Cortex of kidney (tissue), 1 donor: ENCODE data around the gene EXD2.
"Not testable (repeated sequence)": the region's sequence is repeated elsewhere in the genome, so short reads cannot be mapped to it uniquely, and the experiment has no call there.

Source experiments
- DNase-seq: peaks from one replicate; lab custom pipeline; 2025; lab: John Stamatoyannopoulos, UW

Gene EXD2

GRCh38 chr14:69191340-69192111 is at the start of gene EXD2:
Gene EXD2, plus strand, starts transcription at chr14:69191498. Its CDS starts 17,973 bp downstream, at chr14:69209471.
- peak; percentile 13 for DNase-seq

- DNase-seq, result no peak
Measured at GRCh38 chr14:69141550-69141949, 49.7 kb upstream of the EXD2 start.

- no peak for DNase-seq
Measured at GRCh38 chr14:69142101-69142500, 49.2 kb upstream of the EXD2 start.

- DNase-seq, result no peak
Measured at GRCh38 chr14:69149461-69150244, 41.6 kb upstream of the EXD2 start.

GRCh38 chr14:69151458-69152180 is 39.7 kb upstream of the EXD2 start:
- no peak for DNase-seq

- DNase-seq, result no peak
Measured at GRCh38 chr14:69152181-69152901, 39.0 kb upstream of the EXD2 start.

GRCh38 chr14:69152902-69153151 is 38.5 kb upstream of the EXD2 start, which contains the start of gene DCAF5:
Gene DCAF5, minus strand, starts transcription at chr14:69153119. Its CDS starts 141 bp downstream, at chr14:69152978.
- DNase-seq, result no peak

GRCh38 chr14:69153152-69153872 is 38.0 kb upstream of the EXD2 start:
- peak; percentile 79 for DNase-seq

GRCh38 chr14:69153873-69154270 is 37.4 kb upstream of the EXD2 start:
- no peak for DNase-seq

GRCh38 chr14:69154779-69155178 is 36.5 kb upstream of the EXD2 start:
- DNase-seq, result no peak

GRCh38 chr14:69156224-69156623 is 35.1 kb upstream of the EXD2 start:
- no peak for DNase-seq

GRCh38 chr14:69161590-69161989 is 29.7 kb upstream of the EXD2 start:
- DNase-seq, result no peak

- DNase-seq, result not testable (repeated sequence)
Measured at GRCh38 chr14:69165787-69166186, 25.5 kb upstream of the EXD2 start.

GRCh38 chr14:69170839-69171238 is 20.5 kb upstream of the EXD2 start:
- DNase-seq, result no peak

GRCh38 chr14:69171569-69171968 is 19.7 kb upstream of the EXD2 start:
- DNase-seq, result no peak

GRCh38 chr14:69175130-69175529 is 16.2 kb upstream of the EXD2 start:
- no peak for DNase-seq

GRCh38 chr14:69181491-69181890 is 9.8 kb upstream of the EXD2 start:
- DNase-seq, result no peak

- not testable (repeated sequence) for DNase-seq
Measured at GRCh38 chr14:69182580-69182979, 8.7 kb upstream of the EXD2 start.

GRCh38 chr14:69183735-69184134 is 7.6 kb upstream of the EXD2 start:
- no peak for DNase-seq

GRCh38 chr14:69190191-69190590 is 1.1 kb upstream of the EXD2 start:
- no peak for DNase-seq

- DNase-seq, result no peak
Measured at GRCh38 chr14:69193721-69194120, 2.4 kb downstream of the EXD2 start.
